Spleen (tissue), 11 donors: ENCODE results near the gene ARL8B. TPM values are rescaled to one million over a fixed set of nuclear protein-coding genes. Genes with fewer than 3 reads are reported as not detected.
A peak's percentile ranks its signal among the peaks of the same experiment; 100 is the strongest.

Experiments used
- DNase-seq: peaks from one replicate; pipeline ENCODE4 v3.0.0-alpha.2; 2020
- H3K27ac ChIP-seq, 8 donors: fragments of 200-600 bp; sonication (generic) in 7 of 8; 1 replicate in 4 of 8; 2 replicates in 4 of 8; pipeline versions ENCODE4 v1.5.0 to v1.8.0; 2016 to 2021; ENCODE audit warnings: inconsistent platforms in 4 of 8, mild to moderate bottlenecking in 4 of 8, moderate library complexity in 1 of 8
- H3K27me3 ChIP-seq, 7 donors: fragments of 200-600 bp; sonication (generic) in 6 of 7; replicated peaks in 1 of 7; 1 replicate in 4 of 7; 2 replicates in 3 of 7; pipeline versions ENCODE4 v1.5.0 to v1.8.0; 2016 to 2021; ENCODE audit warnings: inconsistent platforms in 3 of 7, mild to moderate bottlenecking in 1 of 7
- H3K36me3 ChIP-seq, 6 donors: fragments of 200-600 bp; sonication (generic) in 5 of 6; 1 replicate in 4 of 6; 2 replicates in 2 of 6; pipeline versions ENCODE4 v1.5.0 to v1.8.0; 2016 to 2021; ENCODE audit warnings: inconsistent platforms in 2 of 6
- H3K4me1 ChIP-seq, 6 donors: fragments of 200-600 bp; sonication (generic) in 5 of 6; 1 replicate in 3 of 6; 2 replicates in 3 of 6; pipeline versions ENCODE4 v1.5.0 to v1.8.0; 2016 to 2021; ENCODE audit warnings: inconsistent platforms in 3 of 6
- H3K4me3 ChIP-seq, 8 donors: fragments of 200-600 bp; sonication (generic) in 7 of 8; 1 replicate in 4 of 8; 2 replicates in 4 of 8; pipeline versions ENCODE4 v1.5.0 to v1.8.0; 2016 to 2021; ENCODE audit warnings: inconsistent platforms in 4 of 8, mild to moderate bottlenecking in 4 of 8, moderate library complexity in 2 of 8
- H3K9me3 ChIP-seq, 8 donors: fragments of 200-600 bp; sonication (generic) in 7 of 8; 1 replicate in 4 of 8; 2 replicates in 4 of 8; pipeline versions ENCODE4 v1.5.0 to v1.8.0; 2016 to 2021; ENCODE audit warnings: inconsistent platforms in 4 of 8
- CTCF ChIP-seq, 11 experiments: fragments of 200-600 bp in 7 of 11; fragments of 450-650 bp in 4 of 11; sonication (generic) in 4 of 11; IDR thresholded peaks in 8 of 11; conservative IDR thresholded peaks in 3 of 11; 1 replicate in 7 of 11; 2 replicates in 4 of 11; pipeline versions ENCODE4 v1.4.0 to v1.8.0; 2016 to 2021; ENCODE audit warnings: antibody characterized with exemption in 11 of 11, inconsistent platforms in 4 of 11, mild to moderate bottlenecking in 1 of 11
- POLR2A ChIP-seq, 3 donors: fragments of 450-650 bp; IDR thresholded peaks; one replicate each; pipeline ENCODE4 v1.5.1; 2017; ENCODE audit warnings: antibody characterized with exemption in 3 of 3, mild to moderate bottlenecking in 1 of 3
- POLR2AphosphoS5 ChIP-seq, 3 donors: sonication (generic); formaldehyde crosslinking; IDR thresholded peaks; one replicate each; pipeline ENCODE4 v1.5.1; 2017; ENCODE audit warnings: antibody characterized with exemption in 3 of 3
- WGBS, 5 donors: extraction: QIAGEN DNeasy Blood & Tissue Kit in 3 of 5; methylation state at CpG; one replicate each; pipeline versions ENCODE4 v1.1.5 to v1.1.7; 2013 to 2018; 5-methylcytosine and 5-hydroxymethylcytosine counted together
- intact Hi-C: fragments of 100-400 bp; cut with DNase I; formaldehyde crosslinking; loops from one replicate; pipeline ENCODE4 v1.15.0; 2023; ENCODE audit warnings: low total_unique reads
- polyA plus RNA-seq, 3 donors: library from polyadenylated mRNA; stranded (reverse); fragments of 200-250 nt; gene quantifications; one replicate each; pipeline ENCODE4 v1.2.1, GENCODE V29; 2013
- total RNA-seq, 7 donors: library from RNA; depleted of rRNA in 3 of 7; stranded (reverse); fragments of >200 nt in 3 of 7; fragmentation: NEBNext Ultra II Directional in 4 of 7; extraction: Animal tissue kit (Norgen Biotek cat#: 25700) in 4 of 7; gene quantifications; one replicate each; pipeline versions ENCODE4 v1.1.0 to v1.2.1, GENCODE V29; 2016 to 2021
- donor health status: healthy with polysubstance abuse.
- donor health status: DM: no; HTN: no; CAD: no; lungs with moderate emphysema.
- donor health status: DM: no; HTN: no; CAD: no.
- donor health status: Bipolar disorder and iron deficiency.
- donor health status: healthy.
- donor health status: DM: no; HTN: no; CAD: no.
- donor health status: DM: yes; HTN: yes; CAD: no.

The ARL8B gene
- total and polyA plus RNA-seq, 10 donors: 23.0 to 120 (median 58.9) TPM

GRCh38 chr3:5213574-5213966 lies 91.5 kb downstream of the ARL8B start:
- TF ChIP-seq POLR2AphosphoS5 (IDR thresholded peaks at IDR 0.05) (peak in 2 of 3 donors; percentile 23 to 62), POLR2A (IDR thresholded peaks at IDR 0.05) (no peak)
- H3K4me1 ChIP-seq: no peaks in the 10 kb centered on the region
- H3K9me3 ChIP-seq: no peaks in the 10 kb centered on the region
- H3K27me3 ChIP-seq: no peaks in the 10 kb centered on the region
- WGBS, 5 donors: 76 to 86% (median 83%) methylated on average over 6 to 7 of the region's 7 CpGs
- DNase-seq: no peak
- intact Hi-C loops: no loop called here
- peaks cover 3 to 100% (median 98%) of the 10 kb centered on the region in 6 donors for H3K36me3 ChIP-seq
- no peak overlapping the region for H3K27ac ChIP-seq
- no peak overlapping the region for H3K4me3 ChIP-seq

GRCh38 chr3:5214352-5214751 lies 92.3 kb downstream of the ARL8B start:
- no peak overlapping the region for H3K27ac ChIP-seq
- intact Hi-C loops: no loop called here
- no peak for TF ChIP-seq POLR2AphosphoS5 (IDR thresholded peaks at IDR 0.05)
- no peak for TF ChIP-seq CTCF (IDR thresholded peaks at IDR 0.05 in 8 of 11, conservative IDR thresholded peaks at IDR 0.05 in 3 of 11)
- no peak for TF ChIP-seq POLR2A (IDR thresholded peaks at IDR 0.05)

GRCh38 chr3:5217824-5218595 lies 95.9 kb downstream of the ARL8B start:
- peaks cover 3 to 92% (median 67%) of the 10 kb centered on the region in 6 donors for H3K36me3 ChIP-seq
- no peak overlapping the region for H3K4me3 ChIP-seq
- no peak for DNase-seq
- no peaks in the 10 kb centered on the region for H3K9me3 ChIP-seq
- no peak overlapping the region for H3K27ac ChIP-seq
- 74 to 84% (median 80%) methylated on average over 9 of the region's 9 CpGs for WGBS, 5 donors
- no peaks in the 10 kb centered on the region for H3K27me3 ChIP-seq
- intact Hi-C loops: no loop called here
- H3K4me1 ChIP-seq: no peaks in the 10 kb centered on the region
- TF ChIP-seq POLR2A (IDR thresholded peaks at IDR 0.05) (no peak), POLR2AphosphoS5 (IDR thresholded peaks at IDR 0.05) (no peak), CTCF (IDR thresholded peaks at IDR 0.05 in 8 of 11, conservative IDR thresholded peaks at IDR 0.05 in 3 of 11) (no peak)

More at GRCh38 chr3:5214352-5214751, 92.3 kb downstream of the ARL8B start:
- no peak for DNase-seq
- no peaks in the 10 kb centered on the region for H3K4me1 ChIP-seq
- no peaks in the 10 kb centered on the region for H3K9me3 ChIP-seq
- no peak overlapping the region for H3K4me3 ChIP-seq
- 81 to 86% (median 84%) methylated on average over 9 of the region's 9 CpGs for WGBS, 5 donors
- no peaks in the 10 kb centered on the region for H3K27me3 ChIP-seq
- peaks cover 3 to 100% (median 98%) of the 10 kb centered on the region in 6 donors for H3K36me3 ChIP-seq

GRCh38 chr3:5218815-5219214 lies 96.7 kb downstream of the ARL8B start:
- intact Hi-C loops: no loop called here
- no peak for DNase-seq
- Histone ChIP-seq H3K27me3 (no peaks in the 10 kb centered on the region), H3K36me3 (peaks cover 3 to 86% (median 59%) of the 10 kb centered on the region in 6 donors), H3K4me3 (no peak overlapping the region), H3K4me1 (no peaks in the 10 kb centered on the region), H3K27ac (no peak overlapping the region), H3K9me3 (no peaks in the 10 kb centered on the region)
- 72 to 87% (median 79%) methylated on average over 5 of the region's 5 CpGs for WGBS, 5 donors
- TF ChIP-seq POLR2A (IDR thresholded peaks at IDR 0.05) (no peak), CTCF (IDR thresholded peaks at IDR 0.05 in 8 of 11, conservative IDR thresholded peaks at IDR 0.05 in 3 of 11) (no peak), POLR2AphosphoS5 (IDR thresholded peaks at IDR 0.05) (no peak)
